CD4-positive, alpha-beta T cell treated with Interleukin-21 for 1 hour (primary cell): ENCODE data around the gene HIBCH.
"Not testable (repeated sequence)": the region's sequence is repeated elsewhere in the genome, so short reads cannot be mapped to it uniquely, and the experiment has no call there.

Experiments used
- DNase-seq: peaks from one replicate; pipeline ENCODE4 v3.0.0-alpha.2; 2020

The HIBCH gene, protein sequence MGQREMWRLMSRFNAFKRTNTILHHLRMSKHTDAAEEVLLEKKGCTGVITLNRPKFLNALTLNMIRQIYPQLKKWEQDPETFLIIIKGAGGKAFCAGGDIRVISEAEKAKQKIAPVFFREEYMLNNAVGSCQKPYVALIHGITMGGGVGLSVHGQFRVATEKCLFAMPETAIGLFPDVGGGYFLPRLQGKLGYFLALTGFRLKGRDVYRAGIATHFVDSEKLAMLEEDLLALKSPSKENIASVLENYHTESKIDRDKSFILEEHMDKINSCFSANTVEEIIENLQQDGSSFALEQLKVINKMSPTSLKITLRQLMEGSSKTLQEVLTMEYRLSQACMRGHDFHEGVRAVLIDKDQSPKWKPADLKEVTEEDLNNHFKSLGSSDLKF

GRCh38 chr2:190319555-190320498 is at the start of gene HIBCH:
Gene HIBCH, minus strand, starts transcription at chr2:190319826. Its CDS starts 76 bp downstream, at chr2:190319750.
- DNase-seq = peak; percentile 85

GRCh38 chr2:190367091-190367490 is 47.5 kb upstream of the HIBCH start:
- no peak for DNase-seq

- no peak for DNase-seq
Observed at GRCh38 chr2:190366248-190366753, 46.7 kb upstream of the HIBCH start.

DNA sequence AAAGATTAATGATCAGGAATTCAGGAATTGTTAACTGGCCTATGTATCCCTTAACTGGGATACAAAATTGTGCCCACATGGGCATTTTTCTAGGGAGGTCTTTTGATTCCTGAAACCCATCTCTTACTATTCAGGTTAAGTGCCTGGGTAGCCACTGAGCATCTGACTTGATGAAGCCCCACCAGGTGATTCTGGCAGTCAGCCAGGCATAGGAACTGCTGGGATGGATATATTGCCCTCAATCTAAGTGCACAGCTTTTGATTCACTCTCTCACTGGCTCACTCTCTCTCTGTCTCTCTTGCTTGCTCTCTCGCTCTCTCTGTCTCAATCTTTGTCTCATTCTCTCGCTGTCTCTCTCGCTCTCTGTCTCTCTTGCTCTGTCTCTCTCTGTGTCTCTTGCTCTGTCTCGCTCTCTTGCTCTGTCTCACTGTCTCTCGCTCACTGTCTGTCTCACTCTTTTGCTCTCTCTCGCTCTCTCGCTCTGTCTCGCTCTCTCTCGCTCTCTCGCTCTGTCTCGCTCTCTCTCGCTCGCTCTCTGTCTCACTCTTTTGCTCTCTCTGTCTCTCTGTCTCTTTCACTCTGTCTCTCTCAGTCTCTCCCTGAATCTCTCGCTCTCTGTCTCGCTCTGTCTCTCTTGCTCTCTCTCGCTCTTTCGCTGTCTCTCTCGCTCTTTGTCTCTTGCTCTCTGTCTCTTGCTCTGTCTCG is 46.0 kb upstream of the HIBCH start:
- no peak for DNase-seq

DNA sequence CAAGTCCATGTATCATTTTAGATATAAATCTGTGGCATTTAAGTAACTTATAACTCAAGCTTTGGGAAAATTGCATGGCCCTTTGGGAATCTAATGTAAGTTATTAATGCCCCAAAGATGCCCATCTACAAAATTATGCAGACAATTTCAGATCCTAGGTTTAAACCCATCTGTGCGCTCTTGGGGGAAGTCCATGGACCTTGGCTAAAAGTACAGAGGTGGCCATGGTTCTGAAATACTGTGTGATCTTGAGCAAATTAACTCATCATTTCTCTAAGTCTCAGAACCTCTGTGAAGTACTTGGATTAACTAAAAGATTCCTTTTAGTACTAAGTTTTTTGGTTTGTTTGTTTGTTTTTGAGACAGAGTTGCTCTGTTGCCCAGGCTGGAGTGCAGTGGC is 43.3 kb upstream of the HIBCH start:
- no peak for DNase-seq

DNA sequence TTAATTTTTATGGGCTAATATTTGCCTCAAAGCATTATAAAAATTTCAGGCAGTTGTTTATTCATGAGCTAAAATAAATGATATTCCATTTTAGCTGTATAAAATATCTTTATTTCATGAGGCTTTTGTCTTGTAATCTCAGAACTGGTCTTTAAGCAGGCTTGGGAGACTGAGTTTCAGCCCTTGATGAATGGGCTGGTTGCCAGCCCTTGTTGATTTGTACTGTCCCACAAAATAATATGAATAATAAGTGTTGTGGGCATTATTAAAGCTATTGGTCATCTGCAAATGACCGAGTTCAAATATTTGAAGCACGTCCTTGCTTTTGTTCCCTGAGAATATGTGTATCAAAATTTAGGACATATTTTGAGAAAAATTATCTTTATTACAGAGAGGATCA is 41.9 kb upstream of the HIBCH start:
- DNase-seq = no peak

DNA sequence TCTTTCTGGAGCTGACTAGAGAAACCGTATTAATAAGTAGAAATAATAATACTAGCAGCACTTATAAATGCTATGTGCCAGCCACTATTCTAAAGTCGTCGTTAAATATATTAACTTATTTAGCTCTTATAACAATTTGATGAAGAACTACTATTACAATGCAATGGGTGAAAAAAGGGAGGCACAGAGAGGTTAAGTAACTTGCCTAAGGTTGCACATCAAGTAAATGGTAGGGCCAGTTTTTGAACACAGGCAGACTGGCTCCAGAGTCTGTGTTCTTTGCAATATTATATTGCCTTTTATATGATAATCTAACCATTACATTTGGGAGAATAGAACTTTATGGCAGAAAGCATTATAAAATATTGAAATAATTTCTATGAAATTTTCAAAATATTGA is 41.3 kb upstream of the HIBCH start:
- DNase-seq = no peak

DNA sequence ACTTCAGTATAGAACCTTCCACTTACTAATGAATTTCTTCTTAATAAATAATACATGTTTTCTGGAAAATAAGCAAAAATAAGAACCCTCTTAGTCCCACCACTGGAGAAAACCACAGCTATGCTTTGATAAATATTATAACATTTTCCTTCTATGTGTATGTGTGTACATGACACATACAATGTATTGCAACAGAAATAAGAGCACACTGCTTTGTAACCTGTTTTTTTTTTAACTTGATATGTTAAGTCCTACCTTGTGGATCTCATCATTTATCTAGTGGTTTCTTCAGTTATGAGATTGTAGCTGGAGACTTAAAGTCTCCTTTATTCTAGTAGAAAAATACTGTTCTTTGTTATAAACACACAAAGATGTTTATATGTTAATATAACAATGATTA is 40.9 kb upstream of the HIBCH start:
- no peak for DNase-seq

- DNase-seq = not testable (repeated sequence)
Observed at GRCh38 chr2:190358655-190359448, 39.2 kb upstream of the HIBCH start.

- no peak for DNase-seq
Observed at GRCh38 chr2:190357600-190357999, 38.0 kb upstream of the HIBCH start.

DNA sequence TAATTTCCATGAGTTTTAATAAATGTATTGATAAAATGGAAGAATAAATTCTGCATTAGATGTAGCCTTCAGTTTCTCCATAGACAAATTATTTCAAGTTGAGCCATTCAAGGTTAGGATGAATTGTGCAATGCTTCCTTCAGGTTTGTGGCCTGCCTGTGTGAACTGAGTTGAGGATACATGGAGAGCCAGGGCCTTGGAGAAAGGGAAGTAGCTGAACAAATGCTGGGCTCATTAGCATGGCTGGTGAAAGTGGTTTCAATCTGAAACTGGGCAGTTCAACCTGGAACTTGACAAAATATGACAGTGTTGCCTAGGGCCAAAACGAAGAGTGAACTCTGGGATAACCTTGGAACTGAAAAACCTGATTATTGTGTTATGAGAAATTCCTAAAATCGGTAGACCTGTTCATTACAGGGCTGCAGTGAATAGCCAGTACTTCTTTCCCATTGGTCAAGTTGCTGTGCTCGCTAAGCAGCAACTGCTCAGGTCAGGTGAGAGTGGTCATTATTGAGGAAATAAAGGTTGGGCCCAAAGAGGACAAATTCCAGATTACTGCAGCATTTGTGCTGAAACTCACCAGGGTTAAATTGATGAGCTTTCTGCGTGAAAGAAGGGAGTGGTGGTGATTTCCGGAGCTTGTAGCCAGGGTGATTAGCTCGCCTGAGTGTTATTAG is 36.5 kb upstream of the HIBCH start:
- DNase-seq = no peak

- no peak for DNase-seq
Observed at GRCh38 chr2:190354003-190354690, 34.5 kb upstream of the HIBCH start.

DNA sequence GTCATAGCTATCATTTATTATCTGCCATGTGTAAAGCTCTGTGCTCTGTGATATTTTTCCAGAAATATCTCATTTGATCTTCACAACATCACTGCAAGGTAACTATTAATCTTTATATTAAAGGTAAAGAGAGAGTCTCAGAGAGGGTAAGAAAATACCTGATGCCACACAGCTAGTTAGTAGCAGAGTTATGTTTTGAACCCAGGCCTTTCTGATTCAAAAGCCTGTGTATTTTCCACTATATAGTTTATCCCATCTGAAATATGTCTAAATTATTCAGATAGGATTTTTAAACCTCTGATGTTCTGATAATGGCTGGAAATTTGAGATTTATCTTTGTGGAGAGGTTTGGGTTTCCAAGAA is 33.9 kb upstream of the HIBCH start:
- DNase-seq = no peak

GRCh38 chr2:190352668-190353536 is 33.3 kb upstream of the HIBCH start:
- DNase-seq = no peak

DNA sequence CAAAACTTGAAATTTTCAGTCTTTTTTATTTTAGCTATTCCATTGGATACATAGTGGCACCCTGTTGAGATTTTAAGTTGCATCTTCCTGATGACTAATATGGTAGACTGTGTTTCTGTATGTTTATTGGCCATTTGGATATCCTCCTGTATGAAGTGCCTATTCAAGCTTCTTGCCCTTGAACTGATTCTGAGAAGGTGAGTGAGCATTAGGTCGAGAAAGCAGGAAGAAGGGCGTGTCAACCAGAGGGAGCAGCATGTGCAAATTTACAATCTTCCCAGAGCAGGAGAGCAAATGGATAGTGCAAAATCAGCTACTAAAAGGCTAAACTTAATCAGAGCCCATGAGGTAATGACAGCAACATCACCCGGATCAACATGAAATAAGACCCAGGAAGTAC is 32.3 kb upstream of the HIBCH start:
- DNase-seq = no peak

GRCh38 chr2:190350371-190350770 is 30.7 kb upstream of the HIBCH start:
- DNase-seq = no peak

DNA sequence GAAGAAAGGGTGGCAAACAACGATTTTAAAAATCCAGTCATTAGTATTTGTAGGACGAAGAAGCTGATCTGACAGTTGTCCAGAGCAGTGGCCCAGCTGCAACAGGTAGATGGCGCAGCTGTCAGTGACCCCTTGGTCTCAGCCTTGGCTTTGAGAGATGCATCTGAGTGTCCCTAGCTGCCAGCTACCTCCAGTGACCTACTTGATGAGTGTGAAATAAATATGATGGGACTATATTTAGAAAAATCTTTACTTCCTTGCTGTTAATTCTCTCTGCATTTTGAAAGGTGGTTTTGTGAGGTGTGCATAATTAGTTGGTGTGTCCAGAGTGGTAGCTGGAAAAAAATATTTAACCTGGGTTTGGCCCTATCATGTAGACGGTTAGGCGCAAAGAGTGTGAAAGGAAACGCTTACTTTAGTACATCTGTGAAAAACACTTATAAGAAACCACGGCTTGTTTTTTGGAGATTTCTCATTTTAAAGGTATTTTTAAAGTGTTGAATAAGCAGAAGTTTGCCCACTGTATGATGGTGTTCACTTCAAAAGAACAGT is 24.7 kb upstream of the HIBCH start:
- peak; percentile 22 for DNase-seq

DNA sequence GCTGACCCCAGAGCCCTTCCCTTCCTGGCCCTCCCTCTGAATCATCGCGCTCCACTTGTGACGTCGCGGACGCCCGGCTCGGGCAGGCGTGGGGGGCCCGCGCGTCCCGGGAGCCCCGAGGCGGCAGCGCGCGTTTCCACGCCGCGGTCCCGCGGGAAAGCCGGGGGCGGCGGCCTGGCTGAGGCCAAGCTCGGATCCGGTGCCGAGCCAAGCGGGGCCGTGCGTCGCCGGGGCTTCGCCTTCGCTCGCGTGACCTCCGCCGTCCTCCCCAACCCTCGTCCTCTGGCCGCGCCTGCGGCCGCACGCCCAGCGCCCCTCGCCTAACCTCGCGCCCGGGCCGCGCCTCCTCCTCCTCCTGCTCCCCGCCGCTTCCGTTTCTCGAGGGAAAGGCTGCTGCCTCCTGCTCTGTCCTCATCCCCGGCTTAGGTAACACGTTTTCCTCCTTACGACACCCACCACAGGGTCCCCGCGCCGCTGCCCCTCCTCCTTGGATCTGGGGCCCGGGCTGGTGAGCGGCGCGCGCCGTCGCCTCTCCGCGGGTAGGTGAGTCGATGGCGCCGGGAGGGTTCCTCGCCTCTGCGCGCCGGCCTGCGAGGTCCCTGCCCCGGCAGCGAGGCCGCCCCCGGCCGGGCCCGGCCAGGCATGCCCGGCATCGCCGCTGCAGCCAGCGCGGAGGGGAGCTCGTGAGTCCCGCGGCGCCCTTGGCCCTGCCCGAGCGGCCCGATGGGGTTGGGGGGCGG is 24.1 kb upstream of the HIBCH start, which contains the start of gene INPP1:
Gene INPP1, plus strand, starts transcription at position 54 of the 740 bp plus-strand sequence. CDS start 16,514 bp downstream, outside the sequence.
- DNase-seq = peak; percentile 45

DNA sequence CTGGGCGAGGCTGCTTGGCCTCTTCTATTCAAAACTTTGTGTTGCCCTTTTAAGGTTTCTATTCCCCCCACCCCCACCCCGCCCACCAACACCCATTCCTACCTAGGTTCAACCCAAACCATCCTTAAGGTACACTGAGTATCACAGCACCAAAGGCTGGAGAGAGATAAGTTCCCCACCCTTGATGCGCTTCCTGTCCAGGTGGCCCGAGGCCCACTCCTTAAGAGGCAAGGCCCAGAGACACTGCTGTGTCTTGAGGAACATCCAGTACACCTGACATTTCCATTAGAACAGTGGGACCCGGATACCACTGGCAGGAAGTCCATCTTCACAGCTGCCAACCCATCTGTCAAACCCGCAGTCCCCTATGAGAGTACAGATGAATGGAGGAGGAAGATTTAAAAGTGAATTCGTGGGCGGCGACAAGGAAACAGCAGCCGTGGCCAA is 23.5 kb upstream of the HIBCH start:
- no peak for DNase-seq
